ENCODE data around the gene CHST13.

Gene CHST13

GRCh38 chr3:126516936-126517290 is 7.0 kb upstream of the CHST13 start:
- Histone ChIP-seq H3K27me3 (ENCODE audit: control insufficient read depth in 1 of 2, insufficient read depth in 1 of 2, low read length in 2 of 2) (peaks cover 35 to 43% of the 10 kb centered on the region in 2 experiments), H2AFZ (ENCODE audit: low read depth, low read length) (no peak overlapping the region), H2BK12ac (ENCODE audit: low read length in 2 of 2) (no peak overlapping the region), H3K36me3 (ENCODE audit: control insufficient read depth in 1 of 2, insufficient read depth in 2 of 2, low read depth in 1 of 2, low read length in 2 of 2) (no peaks in the 10 kb centered on the region), H3K79me1 (replicated peaks; ENCODE audit: low read length, poor library complexity, severe bottlenecking) (no peaks in the 10 kb centered on the region), H2BK5ac (ENCODE audit: low read depth, low read length, poor library complexity, severe bottlenecking) (no peak overlapping the region), H3K18ac (ENCODE audit: low read depth in 1 of 2, low read length in 2 of 2) (no peak overlapping the region), H3K9me3 (ENCODE audit: control insufficient read depth, low read length) (no peaks in the 10 kb centered on the region), H2BK120ac (ENCODE audit: low read depth, low read length) (no peak overlapping the region), H3K9ac (ENCODE audit: low read length) (no peak overlapping the region), H2AK5ac (ENCODE audit: low read length, severe bottlenecking) (no peak overlapping the region), H3K14ac (ENCODE audit: low read length in 2 of 2) (no peak overlapping the region), H3K23ac (ENCODE audit: low read length in 2 of 2) (no peak overlapping the region), H3K4me2 (ENCODE audit: low read length, poor library complexity, severe bottlenecking) (no peak overlapping the region), H2BK15ac (ENCODE audit: low read depth, poor library complexity, severe bottlenecking) (no peak overlapping the region), H3K27ac (ENCODE audit: low read length, poor library complexity, severe bottlenecking) (no peak overlapping the region), H4K8ac (ENCODE audit: low read length) (no peak overlapping the region), H4K91ac (ENCODE audit: low read length) (no peak overlapping the region), H3K4me3 (ENCODE audit: insufficient read depth in 1 of 2, low read depth in 1 of 2, low read length in 2 of 2) (no peak overlapping the region), H3K4me1 (ENCODE audit: control insufficient read depth, insufficient read depth, low read depth, low read length) (peaks cover 2% of the 10 kb centered on the region), H3K4ac (ENCODE audit: low read depth in 1 of 2, low read length in 2 of 2) (no peak overlapping the region)
- 89% methylated on average over 9 of the region's 9 CpGs for WGBS
- DNase-seq = no peak

GRCh38 chr3:126517291-126517951 is 6.5 kb upstream of the CHST13 start, which contains the start of gene UROC1:
Gene UROC1, minus strand, starts transcription at chr3:126517773. Its CDS starts 54 bp downstream, at chr3:126517719.
- Histone ChIP-seq H3K9me3 (ENCODE audit: control insufficient read depth, low read length) (no peaks in the 10 kb centered on the region), H3K18ac (ENCODE audit: low read depth in 1 of 2, low read length in 2 of 2) (no peak within 1 kb of the TSS), H3K36me3 (ENCODE audit: control insufficient read depth in 1 of 2, insufficient read depth in 2 of 2, low read depth in 1 of 2, low read length in 2 of 2) (no peaks in the 10 kb centered on the region), H3K23ac (ENCODE audit: low read length in 2 of 2) (no peak within 1 kb of the TSS), H3K27me3 (ENCODE audit: control insufficient read depth in 1 of 2, insufficient read depth in 1 of 2, low read length in 2 of 2) (peaks cover 37 to 43% of the 10 kb centered on the region in 2 experiments), H3K4ac (ENCODE audit: low read depth in 1 of 2, low read length in 2 of 2) (no peak within 1 kb of the TSS), H2AFZ (ENCODE audit: low read depth, low read length) (no peak within 1 kb of the TSS), H3K4me1 (ENCODE audit: control insufficient read depth, insufficient read depth, low read depth, low read length) (no peaks in the 10 kb centered on the region), H2BK12ac (ENCODE audit: low read length in 2 of 2) (no peak within 1 kb of the TSS), H2AK5ac (ENCODE audit: low read length, severe bottlenecking) (no peak within 1 kb of the TSS), H2BK5ac (ENCODE audit: low read depth, low read length, poor library complexity, severe bottlenecking) (no peak within 1 kb of the TSS), H3K14ac (ENCODE audit: low read length in 2 of 2) (no peak within 1 kb of the TSS), H4K91ac (ENCODE audit: low read length) (no peak within 1 kb of the TSS), H3K79me1 (replicated peaks; ENCODE audit: low read length, poor library complexity, severe bottlenecking) (no peaks in the 10 kb centered on the region), H3K4me3 (ENCODE audit: insufficient read depth in 1 of 2, low read depth in 1 of 2, low read length in 2 of 2) (no peak within 1 kb of the TSS), H3K27ac (ENCODE audit: low read length, poor library complexity, severe bottlenecking) (no peak within 1 kb of the TSS), H3K9ac (ENCODE audit: low read length) (no peak within 1 kb of the TSS), H4K8ac (ENCODE audit: low read length) (no peak within 1 kb of the TSS), H2BK15ac (ENCODE audit: low read depth, poor library complexity, severe bottlenecking) (no peak within 1 kb of the TSS), H2BK120ac (ENCODE audit: low read depth, low read length) (no peak within 1 kb of the TSS), H3K4me2 (ENCODE audit: low read length, poor library complexity, severe bottlenecking) (no peak within 1 kb of the TSS)
- WGBS = 91% methylated on average over 16 of the region's 16 CpGs
- no peak for DNase-seq

- Histone ChIP-seq H3K27ac (ENCODE audit: low read length, poor library complexity, severe bottlenecking) (no peak overlapping the region), H3K14ac (ENCODE audit: low read length in 2 of 2) (no peak overlapping the region), H2BK5ac (ENCODE audit: low read depth, low read length, poor library complexity, severe bottlenecking) (no peak overlapping the region), H3K9ac (ENCODE audit: low read length) (no peak overlapping the region), H2BK120ac (ENCODE audit: low read depth, low read length) (no peak overlapping the region), H3K4me2 (ENCODE audit: low read length, poor library complexity, severe bottlenecking) (no peak overlapping the region), H3K4ac (ENCODE audit: low read depth in 1 of 2, low read length in 2 of 2) (no peak overlapping the region), H3K9me3 (ENCODE audit: control insufficient read depth, low read length) (no peaks in the 10 kb centered on the region), H3K36me3 (ENCODE audit: control insufficient read depth in 1 of 2, insufficient read depth in 2 of 2, low read depth in 1 of 2, low read length in 2 of 2) (no peaks in the 10 kb centered on the region), H3K4me1 (ENCODE audit: control insufficient read depth, insufficient read depth, low read depth, low read length) (no peaks in the 10 kb centered on the region), H2BK15ac (ENCODE audit: low read depth, poor library complexity, severe bottlenecking) (no peak overlapping the region), H4K8ac (ENCODE audit: low read length) (no peak overlapping the region), H2BK12ac (ENCODE audit: low read length in 2 of 2) (no peak overlapping the region), H2AK5ac (ENCODE audit: low read length, severe bottlenecking) (no peak overlapping the region), H3K18ac (ENCODE audit: low read depth in 1 of 2, low read length in 2 of 2) (no peak overlapping the region), H4K91ac (ENCODE audit: low read length) (no peak overlapping the region), H2AFZ (ENCODE audit: low read depth, low read length) (no peak overlapping the region), H3K79me1 (replicated peaks; ENCODE audit: low read length, poor library complexity, severe bottlenecking) (no peaks in the 10 kb centered on the region), H3K27me3 (ENCODE audit: control insufficient read depth in 1 of 2, insufficient read depth in 1 of 2, low read length in 2 of 2) (peaks cover 42 to 50% of the 10 kb centered on the region in 2 experiments), H3K23ac (ENCODE audit: low read length in 2 of 2) (no peak overlapping the region), H3K4me3 (ENCODE audit: insufficient read depth in 1 of 2, low read depth in 1 of 2, low read length in 2 of 2) (no peak overlapping the region)
- no peak for DNase-seq
- WGBS = 91% methylated on average over 14 of the region's 15 CpGs
These were observed 5.8 kb upstream of the CHST13 start for GRCh38 chr3:126517986-126518778.

GRCh38 chr3:126518779-126519177 is 5.2 kb upstream of the CHST13 start:
- Histone ChIP-seq H2AK5ac (ENCODE audit: low read length, severe bottlenecking) (no peak overlapping the region), H2AFZ (ENCODE audit: low read depth, low read length) (no peak overlapping the region), H3K4me2 (ENCODE audit: low read length, poor library complexity, severe bottlenecking) (no peak overlapping the region), H3K18ac (ENCODE audit: low read depth in 1 of 2, low read length in 2 of 2) (no peak overlapping the region), H3K4me1 (ENCODE audit: control insufficient read depth, insufficient read depth, low read depth, low read length) (peaks cover 3% of the 10 kb centered on the region), H4K91ac (ENCODE audit: low read length) (no peak overlapping the region), H3K23ac (ENCODE audit: low read length in 2 of 2) (no peak overlapping the region), H4K8ac (ENCODE audit: low read length) (no peak overlapping the region), H3K9me3 (ENCODE audit: control insufficient read depth, low read length) (no peaks in the 10 kb centered on the region), H3K9ac (ENCODE audit: low read length) (no peak overlapping the region), H3K14ac (ENCODE audit: low read length in 2 of 2) (no peak overlapping the region), H2BK5ac (ENCODE audit: low read depth, low read length, poor library complexity, severe bottlenecking) (no peak overlapping the region), H2BK120ac (ENCODE audit: low read depth, low read length) (no peak overlapping the region), H2BK15ac (ENCODE audit: low read depth, poor library complexity, severe bottlenecking) (no peak overlapping the region), H3K27me3 (ENCODE audit: control insufficient read depth in 1 of 2, insufficient read depth in 1 of 2, low read length in 2 of 2) (peaks cover 48 to 53% of the 10 kb centered on the region in 2 experiments), H3K4me3 (ENCODE audit: insufficient read depth in 1 of 2, low read depth in 1 of 2, low read length in 2 of 2) (no peak overlapping the region), H3K36me3 (ENCODE audit: control insufficient read depth in 1 of 2, insufficient read depth in 2 of 2, low read depth in 1 of 2, low read length in 2 of 2) (no peaks in the 10 kb centered on the region), H2BK12ac (ENCODE audit: low read length in 2 of 2) (no peak overlapping the region), H3K27ac (ENCODE audit: low read length, poor library complexity, severe bottlenecking) (no peak overlapping the region), H3K79me1 (replicated peaks; ENCODE audit: low read length, poor library complexity, severe bottlenecking) (no peaks in the 10 kb centered on the region), H3K4ac (ENCODE audit: low read depth in 1 of 2, low read length in 2 of 2) (no peak overlapping the region)
- WGBS = 67% methylated on average over 4 of the region's 4 CpGs
- no peak for DNase-seq

Measured in mesenchymal stem cell (in vitro differentiated cells and primary cell).